Activated CD8-positive, alpha-beta memory T cell treated with anti-CD3 and anti-CD28 coated beads for 1 hour (primary cell): ENCODE results near the gene SMAGP.

Experiments
- DNase-seq, 2 donors: peaks; one replicate each; pipeline ENCODE4 v3.0.0-alpha.2; 2020; ENCODE audit warnings: low read depth in 1 of 2; ENCODE audit errors: extremely low read depth in 1 of 2

Gene SMAGP

GRCh38 chr12:51198568-51199365 is 71.4 kb downstream of the SMAGP start:
- no peak for DNase-seq

- DNase-seq, result no peak
These were observed 72.3 kb downstream of the SMAGP start for GRCh38 chr12:51197736-51198567.

- no peak for DNase-seq
These were observed 73.7 kb downstream of the SMAGP start for GRCh38 chr12:51196547-51196946.

- DNase-seq, result no peak
These were observed 74.4 kb downstream of the SMAGP start for GRCh38 chr12:51195841-51196240.
